Effector memory CD8-positive, alpha-beta T cell (primary cell): ENCODE measurements around the gene C19orf25.

Source experiments
- ATAC-seq: fragments of 150-1000 bp; cut with Tn5 transposase; replicated peaks from 2 replicates; pipeline ENCODE4 v1.10.0; 2021; ENCODE audit warnings: mild to moderate bottlenecking, moderate library complexity
- DNase-seq, 3 experiments: peaks; one replicate each; pipeline ENCODE4 v3.0.0; 2021
- H3K27ac Mint-ChIP-seq, 2 donors: one replicate each; pipeline ENCODE4 v1.8.0; 2022; ENCODE audit warnings: mild to moderate bottlenecking in 2 of 2, mixed read lengths in 2 of 2, moderate library complexity in 2 of 2
- H3K27me3 Mint-ChIP-seq, 2 donors: one replicate each; pipeline ENCODE4 v1.8.0; 2022; ENCODE audit warnings: mixed read lengths in 2 of 2
- H3K36me3 Mint-ChIP-seq: one replicate; pipeline ENCODE4 v1.8.0; 2022; ENCODE audit warnings: mild to moderate bottlenecking, moderate library complexity, mixed read lengths; ENCODE audit not compliant: insufficient read depth
- H3K4me1 Mint-ChIP-seq, 2 donors: one replicate each; pipeline ENCODE4 v1.8.0; 2022; ENCODE audit warnings: low read depth in 2 of 2, mixed read lengths in 2 of 2
- H3K4me3 Mint-ChIP-seq, 2 donors: one replicate each; pipeline ENCODE4 v1.8.0; 2022; ENCODE audit warnings: mild to moderate bottlenecking in 2 of 2, mixed read lengths in 2 of 2, moderate library complexity in 2 of 2
- H3K9me3 Mint-ChIP-seq, 2 donors: one replicate each; pipeline ENCODE4 v1.8.0; 2022; ENCODE audit warnings: mixed read lengths in 2 of 2
- total RNA-seq, 9 experiments: gene quantifications; one replicate each; lab custom pipeline; 2026; lab: John Stamatoyannopoulos, UW

Gene C19orf25
- 8.7 to 51.2 (median 25.9) reads per million in 9 experiments for total RNA-seq

- H3K9me3 Mint-ChIP-seq = no peaks in the 10 kb centered on the region
- peak within 1 kb of the TSS; percentile 88 to 93 for H3K4me3 Mint-ChIP-seq
- peaks cover 11 to 15% of the 10 kb centered on the region in 2 donors for H3K4me1 Mint-ChIP-seq
- ATAC-seq (peak; percentile 98), DNase-seq (peak; percentile 85 to 88 (median 88))
- peaks cover 23% of the 10 kb centered on the region for H3K36me3 Mint-ChIP-seq
- H3K27me3 Mint-ChIP-seq = no peaks in the 10 kb centered on the region
- peak within 1 kb of the TSS; percentile 95 to 98 for H3K27ac Mint-ChIP-seq
Observed at GRCh38 chr19:1478934-1479707, at the start of gene C19orf25. Gene C19orf25, minus strand, starts transcription at chr19:1479215. Its CDS starts 312 bp downstream, at chr19:1478903.

- Mint-ChIP-seq H3K4me3 (no peak overlapping the region), H3K27ac (no peak overlapping the region), H3K27me3 (peaks cover 43 to 74% of the 10 kb centered on the region in 2 donors), H3K9me3 (no peaks in the 10 kb centered on the region), H3K4me1 (peaks cover 5 to 10% of the 10 kb centered on the region in 2 donors), H3K36me3 (peaks cover 7% of the 10 kb centered on the region)
- ATAC-seq (no peak), DNase-seq (no peak)
Observed at GRCh38 chr19:1527650-1528309, 48.8 kb upstream of the C19orf25 start.

- H3K4me3 Mint-ChIP-seq = no peak overlapping the region
- ATAC-seq (no peak), DNase-seq (no peak)
- peaks cover 5 to 10% of the 10 kb centered on the region in 2 donors for H3K4me1 Mint-ChIP-seq
- H3K27ac Mint-ChIP-seq = no peak overlapping the region
- peaks cover 7% of the 10 kb centered on the region for H3K36me3 Mint-ChIP-seq
- H3K27me3 Mint-ChIP-seq = peaks cover 43 to 76% of the 10 kb centered on the region in 2 donors
- H3K9me3 Mint-ChIP-seq = no peaks in the 10 kb centered on the region
Observed at GRCh38 chr19:1526979-1527649, 48.1 kb upstream of the C19orf25 start.

GRCh38 chr19:1526066-1526778, 47.2 kb upstream of the C19orf25 start:
- DNase-seq (no peak), ATAC-seq (no peak)
- H3K36me3 Mint-ChIP-seq = peaks cover 7% of the 10 kb centered on the region
- peaks cover 5 to 10% of the 10 kb centered on the region in 2 donors for H3K4me1 Mint-ChIP-seq
- no peak overlapping the region for H3K27ac Mint-ChIP-seq
- H3K9me3 Mint-ChIP-seq = no peaks in the 10 kb centered on the region
- peaks cover 35 to 73% of the 10 kb centered on the region in 2 donors for H3K27me3 Mint-ChIP-seq
- H3K4me3 Mint-ChIP-seq = no peak overlapping the region

DNA sequence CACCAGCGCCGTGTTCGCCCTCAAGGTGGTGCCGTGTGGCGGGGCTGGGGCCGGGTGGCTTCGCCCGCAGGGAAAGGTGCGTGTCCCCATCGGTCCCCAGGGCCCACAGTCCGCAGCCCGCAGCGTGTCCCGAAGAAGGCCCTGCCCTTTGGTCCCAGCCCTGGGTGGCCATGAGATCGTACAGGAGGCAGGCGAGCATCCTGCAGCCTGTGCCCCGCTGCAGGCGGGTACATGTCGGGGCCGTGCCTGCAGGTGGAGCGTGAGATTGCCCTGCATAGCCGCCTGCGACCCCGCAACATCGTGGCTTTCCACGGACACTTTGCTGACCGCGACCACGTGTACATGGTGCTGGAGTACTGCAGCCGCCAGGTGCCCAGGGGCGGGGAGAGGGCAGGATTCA, 46.3 kb upstream of the C19orf25 start:
- Mint-ChIP-seq H3K27ac (no peak overlapping the region), H3K4me3 (no peak overlapping the region), H3K9me3 (no peaks in the 10 kb centered on the region), H3K36me3 (peaks cover 7% of the 10 kb centered on the region), H3K4me1 (peaks cover 5 to 10% of the 10 kb centered on the region in 2 donors), H3K27me3 (peaks cover 34 to 67% of the 10 kb centered on the region in 2 donors)
- no peak for ATAC-seq
- DNase-seq = no peak

- Mint-ChIP-seq H3K27ac (no peak overlapping the region), H3K36me3 (peaks cover 5% of the 10 kb centered on the region), H3K4me3 (no peak overlapping the region), H3K4me1 (peaks cover 5 to 10% of the 10 kb centered on the region in 2 donors), H3K27me3 (peaks cover 30 to 63% of the 10 kb centered on the region in 2 donors), H3K9me3 (no peaks in the 10 kb centered on the region)
- ATAC-seq (no peak), DNase-seq (no peak)
Observed at GRCh38 chr19:1524972-1525325, 45.9 kb upstream of the C19orf25 start.

DNA sequence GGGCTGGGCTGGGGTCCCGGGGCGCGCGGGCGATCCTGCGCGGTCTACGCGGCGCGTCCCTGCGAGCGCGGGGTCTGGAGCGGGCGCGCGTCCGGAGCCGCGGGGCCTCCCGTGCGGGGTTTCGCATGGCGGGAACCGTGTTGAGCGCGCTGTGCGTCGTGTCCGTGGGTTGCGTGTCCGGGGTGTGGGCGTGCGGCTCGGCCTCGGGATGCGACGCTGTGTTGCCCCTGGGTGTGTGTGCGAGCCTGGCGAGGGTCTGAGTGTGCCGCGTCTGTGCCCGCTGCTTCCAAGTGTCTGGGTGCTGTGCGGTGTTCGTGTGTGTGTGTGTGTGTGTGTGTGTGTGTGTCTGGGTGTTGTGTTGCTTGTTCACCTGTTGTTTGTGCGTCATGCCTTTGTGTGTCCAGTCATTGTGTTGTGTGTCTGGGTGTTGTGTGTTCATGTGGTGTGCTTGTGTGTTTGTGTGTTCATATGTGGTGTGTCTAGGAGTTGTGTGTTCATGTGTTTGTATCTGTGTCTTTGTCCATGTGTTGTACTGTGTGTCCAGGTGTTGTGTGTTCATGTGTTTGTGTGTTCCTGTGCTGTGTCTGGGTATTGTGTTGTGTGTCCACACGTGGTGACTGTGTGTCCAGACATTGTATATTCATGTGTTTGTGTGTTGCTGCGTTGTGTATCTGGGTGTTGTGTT, 45.4 kb upstream of the C19orf25 start:
- Mint-ChIP-seq H3K27ac (no peak overlapping the region), H3K9me3 (no peaks in the 10 kb centered on the region), H3K36me3 (peaks cover 3% of the 10 kb centered on the region), H3K4me3 (no peak overlapping the region), H3K27me3 (peaks cover 28 to 58% of the 10 kb centered on the region in 2 donors), H3K4me1 (peaks cover 5 to 10% of the 10 kb centered on the region in 2 donors)
- ATAC-seq (no peak), DNase-seq (no peak)

DNA sequence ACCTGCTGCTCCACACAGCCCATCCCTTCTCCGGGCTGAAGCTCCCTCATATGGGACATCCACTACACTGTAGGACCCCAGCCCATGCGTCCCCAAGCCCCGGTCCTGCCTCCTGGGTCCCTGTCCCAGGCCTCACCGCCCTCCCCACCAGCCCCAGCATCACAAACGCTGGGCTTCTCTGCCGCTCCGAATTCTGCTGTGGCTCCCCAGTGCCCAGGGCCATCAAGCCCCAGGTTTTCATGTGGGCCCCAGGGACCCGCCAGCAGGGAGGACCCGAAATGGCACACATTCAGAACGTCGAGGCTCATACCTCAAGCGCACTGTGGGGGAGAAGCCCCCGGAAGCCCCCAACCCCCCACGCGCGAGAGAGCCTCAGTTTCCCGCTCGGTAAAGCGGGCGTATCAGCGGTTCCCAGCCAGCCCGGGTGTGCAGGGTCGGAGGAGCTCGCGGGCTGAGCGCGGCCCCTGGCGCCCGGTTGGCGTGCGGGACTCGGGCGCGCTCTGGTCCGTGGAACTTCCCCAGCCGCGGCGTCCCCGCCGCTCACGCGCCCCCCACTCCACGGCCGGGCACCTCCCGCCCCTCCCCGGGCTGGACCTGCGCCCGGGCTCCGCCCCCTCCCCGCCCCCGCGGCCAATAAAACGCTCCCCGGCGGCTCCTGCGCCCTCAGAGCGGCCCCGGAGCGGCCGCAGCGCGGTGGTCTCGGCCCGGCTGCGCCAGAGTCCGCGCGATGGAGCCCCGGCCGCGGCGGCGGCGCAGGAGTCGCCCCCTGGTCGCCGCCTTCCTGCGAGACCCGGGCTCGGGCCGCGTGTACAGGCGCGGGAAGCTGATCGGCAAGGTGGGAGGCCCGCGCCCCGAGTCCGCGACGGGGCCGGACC, 44.6 kb upstream of the C19orf25 start, which contains the start of gene PLK5:
PLK5 (plus strand) TSS at position 666 of the 875 bp plus-strand sequence. CDS start 2,920 bp downstream, outside the sequence.
- DNase-seq = no peak
- Mint-ChIP-seq H3K4me1 (peaks cover 5 to 10% of the 10 kb centered on the region in 2 donors), H3K27me3 (peaks cover 28 to 60% of the 10 kb centered on the region in 2 donors), H3K9me3 (no peaks in the 10 kb centered on the region), H3K27ac (no peak within 1 kb of the TSS), H3K4me3 (no peak within 1 kb of the TSS), H3K36me3 (peaks cover 3% of the 10 kb centered on the region)
- ATAC-seq = no peak

GRCh38 chr19:1522838-1523237, 43.8 kb upstream of the C19orf25 start:
- Mint-ChIP-seq H3K4me1 (peaks cover 5 to 10% of the 10 kb centered on the region in 2 donors), H3K27me3 (peaks cover 28 to 67% of the 10 kb centered on the region in 2 donors), H3K4me3 (no peak overlapping the region), H3K9me3 (no peaks in the 10 kb centered on the region), H3K36me3 (peaks cover 6% of the 10 kb centered on the region), H3K27ac (no peak overlapping the region)
- ATAC-seq (no peak), DNase-seq (no peak)

DNA sequence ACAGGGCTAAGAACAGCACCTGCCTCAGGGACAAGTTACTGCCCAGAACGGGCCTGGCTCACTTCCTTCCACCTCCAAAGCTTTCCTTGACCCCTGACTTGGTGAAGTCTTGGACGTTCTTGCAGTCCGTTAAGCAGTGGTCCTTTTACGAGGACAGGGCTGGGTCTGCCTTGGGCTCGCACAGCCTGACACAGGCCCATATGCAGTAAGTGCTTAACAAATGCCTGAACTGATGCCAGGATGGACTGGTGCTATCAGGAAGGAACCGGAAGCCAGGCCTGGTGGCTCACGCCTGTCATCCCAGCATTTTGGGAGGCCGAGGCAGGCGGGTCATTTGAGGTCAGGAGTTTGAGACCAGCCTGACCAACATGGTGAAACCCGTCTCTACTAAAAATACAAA, 43.0 kb upstream of the C19orf25 start:
- Mint-ChIP-seq H3K27me3 (peaks cover 22 to 60% of the 10 kb centered on the region in 2 donors), H3K4me3 (no peak overlapping the region), H3K36me3 (peaks cover 6% of the 10 kb centered on the region), H3K4me1 (peaks cover 5 to 9% of the 10 kb centered on the region in 2 donors), H3K9me3 (no peaks in the 10 kb centered on the region), H3K27ac (no peak overlapping the region)
- ATAC-seq (no peak), DNase-seq (no peak)

GRCh38 chr19:1521636-1522035, 42.6 kb upstream of the C19orf25 start:
- H3K27me3 Mint-ChIP-seq = peaks cover 25 to 60% of the 10 kb centered on the region in 2 donors
- no peaks in the 10 kb centered on the region for H3K9me3 Mint-ChIP-seq
- H3K4me1 Mint-ChIP-seq = peaks cover 5 to 9% of the 10 kb centered on the region in 2 donors
- H3K27ac Mint-ChIP-seq = no peak overlapping the region
- H3K36me3 Mint-ChIP-seq = peaks cover 6% of the 10 kb centered on the region
- DNase-seq = no peak
- no peak overlapping the region for H3K4me3 Mint-ChIP-seq
- no peak for ATAC-seq
